Naive thymus-derived CD4-positive, alpha-beta T cell (primary cell): ENCODE measurements around the gene PTPRCAP. TPM values are rescaled to one million over a fixed set of nuclear protein-coding genes. Genes with fewer than 3 reads are reported as not detected.

Experiments
- ATAC-seq: fragments of 150-1000 bp; cut with Tn5 transposase; 2 replicates; pipeline ENCODE4 v1.10.0; 2021; ENCODE audit warnings: mild to moderate bottlenecking, moderate library complexity
- CTCF ChIA-PET: fragments of 350-600 bp; sonication (Branson Sonifier 250); formaldehyde crosslinking; loops from one replicate; lab custom pipeline; 2021; ENCODE audit warnings: antibody characterized with exemption; lab: Charles Lee
- POLR2A ChIA-PET: fragments of 350-600 bp; sonication (Branson Sonifier 250); formaldehyde crosslinking; loops from one replicate; lab custom pipeline; 2021; ENCODE audit warnings: antibody characterized with exemption, inconsistent platforms; lab: Charles Lee
- DNase-seq, 9 donors: peaks; one replicate each; pipeline versions ENCODE4 v3.0.0 to v3.0.0-alpha.2; 2020 to 2022; ENCODE audit warnings: mixed read lengths in 1 of 9
- H3K27ac ChIP-seq: one replicate; pipeline ENCODE4 v1.7.0; 2013; ENCODE audit warnings: mild to moderate bottlenecking, low read depth, low read length, moderate library complexity
- H3K27me3 ChIP-seq, 2 donors: one replicate each; pipeline ENCODE4 v1.7.0; 2013; ENCODE audit warnings: low read length in 2 of 2, mild to moderate bottlenecking in 2 of 2, moderate library complexity in 2 of 2; ENCODE audit not compliant: control insufficient read depth in 2 of 2, insufficient read depth in 2 of 2
- H3K36me3 ChIP-seq, 3 experiments: 1 replicate in 2 of 3; 2 replicates in 1 of 3; pipeline ENCODE4 v1.7.0; 2013; ENCODE audit warnings: low read length in 3 of 3, mild to moderate bottlenecking in 3 of 3, moderate library complexity in 1 of 3; ENCODE audit not compliant: insufficient read depth in 3 of 3, control insufficient read depth in 2 of 3
- H3K4me1 ChIP-seq, 2 donors: one replicate each; pipeline ENCODE4 v1.7.0; 2013; ENCODE audit warnings: low read length in 2 of 2, mild to moderate bottlenecking in 2 of 2, moderate library complexity in 1 of 2; ENCODE audit not compliant: control insufficient read depth in 2 of 2, insufficient read depth in 2 of 2
- H3K4me3 ChIP-seq: 2 replicates; pipeline ENCODE4 v1.7.0; 2013; ENCODE audit warnings: mild to moderate bottlenecking, low read length
- H3K9me3 ChIP-seq, 3 experiments: 1 replicate in 2 of 3; 2 replicates in 1 of 3; pipeline ENCODE4 v1.7.0; 2013; ENCODE audit warnings: low read length in 3 of 3; ENCODE audit not compliant: control insufficient read depth in 2 of 3
- H3K27ac Mint-ChIP-seq, 9 donors: one replicate each; pipeline ENCODE4 v1.8.0; 2020 to 2022; ENCODE audit warnings: mixed read lengths in 9 of 9, mild to moderate bottlenecking in 8 of 9, moderate library complexity in 5 of 9, inconsistent platforms in 2 of 9
- H3K27me3 Mint-ChIP-seq, 5 donors: one replicate each; pipeline ENCODE4 v1.8.0; 2021 to 2022; ENCODE audit warnings: mixed read lengths in 5 of 5, mild to moderate bottlenecking in 1 of 5
- H3K36me3 Mint-ChIP-seq, 5 donors: one replicate each; pipeline ENCODE4 v1.8.0; 2020 to 2022; ENCODE audit warnings: mixed read lengths in 5 of 5, mild to moderate bottlenecking in 3 of 5, inconsistent platforms in 1 of 5
- H3K4me1 Mint-ChIP-seq, 7 donors: one replicate each; pipeline ENCODE4 v1.8.0; 2020 to 2022; ENCODE audit warnings: mixed read lengths in 7 of 7, mild to moderate bottlenecking in 3 of 7, inconsistent platforms in 1 of 7
- H3K4me3 Mint-ChIP-seq, 10 donors: one replicate each; pipeline ENCODE4 v1.8.0; 2020 to 2022; ENCODE audit warnings: mild to moderate bottlenecking in 10 of 10, mixed read lengths in 10 of 10, moderate library complexity in 6 of 10, inconsistent platforms in 2 of 10
- H3K9me3 Mint-ChIP-seq, 11 donors: one replicate each; pipeline ENCODE4 v1.8.0; 2020 to 2022; ENCODE audit warnings: mixed read lengths in 11 of 11, mild to moderate bottlenecking in 4 of 11, inconsistent platforms in 1 of 11, moderate library complexity in 1 of 11
- intact Hi-C, 2 donors: fragments of 100-400 bp; cut with micrococcal nuclease; formaldehyde crosslinking; loops; one replicate each; pipeline ENCODE4 v1.15.1; 2023
- polyA plus RNA-seq, 2 donors: library from polyadenylated mRNA; unstranded; fragments of 300-500 nt; fragmentation: Illumina TruSeq; gene quantifications; one replicate each; pipeline ENCODE4 v1.2.3, GENCODE V29; 2021
- total RNA-seq, 6 experiments: library from RNA in 5 of 6; stranded (reverse) in 5 of 6; gene quantifications; 1 replicate in 5 of 6; 2 replicates in 1 of 6; pipeline ENCODE4 v1.2.3 and lab custom pipeline; 2021 to 2026

PTPRCAP gene
- total and polyA plus RNA-seq, 7 experiments from 2014 or later, result 134 to 670 (median 219) TPM

DNA sequence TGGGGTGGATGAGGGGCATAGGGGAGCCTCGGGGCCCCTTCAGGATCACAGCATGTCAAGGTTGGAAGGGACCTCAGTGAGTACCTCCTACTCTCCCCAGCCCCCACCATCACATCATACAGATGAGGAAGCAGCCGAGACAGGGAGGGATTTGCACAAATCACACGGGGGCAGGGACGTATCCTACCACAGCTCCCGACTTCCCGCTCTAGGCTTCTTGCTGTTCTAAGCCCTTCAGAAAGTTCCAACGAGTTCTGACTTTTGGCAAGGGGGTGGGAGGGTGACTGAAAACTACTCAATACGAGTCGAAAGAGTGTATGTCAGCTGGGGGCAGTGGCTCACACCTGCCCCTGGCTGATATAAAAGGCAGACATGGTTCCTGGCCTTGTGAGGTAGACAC is 50.4 kb downstream of the PTPRCAP start:
- H3K36me3 ChIP-seq, result peaks cover 0 to 2% (median 0%) of the 10 kb centered on the region in 3 experiments
- no peak for DNase-seq
- H3K4me1 ChIP-seq, result peaks cover 11 to 13% of the 10 kb centered on the region in 2 donors
- peaks cover 0 to 2% (median 0%) of the 10 kb centered on the region in 5 donors for H3K36me3 Mint-ChIP-seq
- H3K27ac ChIP-seq, result no peak overlapping the region
- no peaks in the 10 kb centered on the region for H3K9me3 Mint-ChIP-seq
- no peaks in the 10 kb centered on the region for H3K27me3 ChIP-seq
- peaks cover 20 to 28% (median 22%) of the 10 kb centered on the region in 7 donors for H3K4me1 Mint-ChIP-seq
- no peak for ATAC-seq
- H3K27ac Mint-ChIP-seq, result no peak overlapping the region
- no peaks in the 10 kb centered on the region for H3K9me3 ChIP-seq
- intact Hi-C loops, result no loop called here
- H3K27me3 Mint-ChIP-seq, result peaks cover 0 to 24% (median 0%) of the 10 kb centered on the region in 5 donors
- ChIA-PET CTCF (interaction anchor here (0.6 to 21.2 kb wide), 5 partner anchors 30 to 103 kb away, joined by 3 to 495 read pairs (median 3); partner anchors contain the start of genes POLD4 and TMEM134), POLR2A (interaction anchor here (0.7 to 25.4 kb wide), 6 partner anchors 14 to 96 kb away, joined by 3 to 1530 read pairs (median 4); partner anchors contain the start of genes AIP, CARNS1, POLD4 and PPP1CA)
- no peak overlapping the region for H3K4me3 Mint-ChIP-seq
- H3K4me3 ChIP-seq, result no peak overlapping the region

Other genes starting within 250 kb of the PTPRCAP start
- 100 to 1,000 TPM; 305 to 399 (median 322) TPM for gene GRK2, start 171.2 kb downstream of the PTPRCAP start, total RNA-seq
- gene GRK2, start 171.2 kb downstream of the PTPRCAP start, polyA plus RNA-seq, result 10 to 100 TPM; 18.5 to 38.0 TPM
- gene ANKRD13D, start 148.4 kb downstream of the PTPRCAP start, total RNA-seq, result 100 to 1,000 TPM; 161 to 286 (median 191) TPM
- 10 to 100 TPM in 1 of 2 donors, 1 to 10 TPM in 1; 6.3 to 19.5 TPM for gene ANKRD13D, start 148.4 kb downstream of the PTPRCAP start, polyA plus RNA-seq
- 10 to 100 TPM in 4 of 5 experiments, 1 to 10 TPM in 1; 8.8 to 23.8 (median 15.0) TPM for gene SSH3, start 134.2 kb downstream of the PTPRCAP start, total RNA-seq
- 1 to 10 TPM; 1.1 to 4.9 TPM for gene SSH3, start 134.2 kb downstream of the PTPRCAP start, polyA plus RNA-seq
- gene POLD4, start 84.1 kb downstream of the PTPRCAP start, total RNA-seq, result 100 to 1,000 TPM in 1 of 5 experiments, 10 to 100 TPM in 4; 59.9 to 104 (median 76.1) TPM
- 100 to 1,000 TPM in 1 of 2 donors, 10 to 100 TPM in 1; 98.9 to 116 TPM for gene POLD4, start 84.1 kb downstream of the PTPRCAP start, polyA plus RNA-seq
- gene CLCF1, start 64.1 kb downstream of the PTPRCAP start, total RNA-seq, result 1 to 10 TPM in 2 of 5 experiments, under 1 TPM in 3; 0.32 to 7.8 (median 0.70) TPM
- not detected for gene CLCF1, start 64.1 kb downstream of the PTPRCAP start, polyA plus RNA-seq
- gene RAD9A, start 45.7 kb downstream of the PTPRCAP start, total RNA-seq, result 10 to 100 TPM; 25.6 to 48.0 (median 45.0) TPM
- gene RAD9A, start 45.7 kb downstream of the PTPRCAP start, polyA plus RNA-seq, result 1 to 10 TPM; 6.3 to 7.2 TPM
- 100 to 1,000 TPM in 4 of 5 experiments, 10 to 100 TPM in 1; 83.0 to 339 (median 122) TPM for gene PPP1CA, start 35.8 kb downstream of the PTPRCAP start, total RNA-seq
- gene PPP1CA, start 35.8 kb downstream of the PTPRCAP start, polyA plus RNA-seq, result 100 to 1,000 TPM; 350 to 363 TPM
- gene TBC1D10C, start 33.6 kb downstream of the PTPRCAP start, total RNA-seq, result 100 to 1,000 TPM; 243 to 425 (median 346) TPM
- gene TBC1D10C, start 33.6 kb downstream of the PTPRCAP start, polyA plus RNA-seq, result 100 to 1,000 TPM; 225 to 366 TPM
- gene CARNS1, start 22.0 kb downstream of the PTPRCAP start, total RNA-seq, result 10 to 100 TPM in 2 of 5 experiments, 1 to 10 TPM in 2, under 1 TPM in 1; 0.53 to 14.2 (median 5.1) TPM
- 1 to 10 TPM in 1 of 2 donors, under 1 TPM in 1; 0.97 to 1.4 TPM for gene CARNS1, start 22.0 kb downstream of the PTPRCAP start, polyA plus RNA-seq
- 10 to 100 TPM; 61.9 to 83.9 (median 77.7) TPM for gene RPS6KB2, start 9.2 kb downstream of the PTPRCAP start, total RNA-seq
- 10 to 100 TPM; 45.2 to 46.6 TPM for gene RPS6KB2, start 9.2 kb downstream of the PTPRCAP start, polyA plus RNA-seq
- 100 to 1,000 TPM in 1 of 5 experiments, 10 to 100 TPM in 4; 15.6 to 311 (median 28.5) TPM for gene CORO1B, start 5.8 kb upstream of the PTPRCAP start, total RNA-seq
- 10 to 100 TPM; 21.3 to 40.8 TPM for gene CORO1B, start 5.8 kb upstream of the PTPRCAP start, polyA plus RNA-seq
- not detected for gene GPR152, start 15.0 kb upstream of the PTPRCAP start, total RNA-seq
- 1 to 10 TPM; 1.4 to 1.5 TPM for gene GPR152, start 15.0 kb upstream of the PTPRCAP start, polyA plus RNA-seq
- gene CABP4, start 17.7 kb upstream of the PTPRCAP start, total RNA-seq, result 10 to 100 TPM in 2 of 5 experiments, 1 to 10 TPM in 3; 2.5 to 17.1 (median 3.4) TPM
- gene CABP4, start 17.7 kb upstream of the PTPRCAP start, polyA plus RNA-seq, result 1 to 10 TPM; 1.2 to 2.3 TPM
- gene TMEM134, start 31.6 kb upstream of the PTPRCAP start, total RNA-seq, result 10 to 100 TPM; 52.4 to 94.6 (median 70.6) TPM
- 100 to 1,000 TPM; 131 to 143 TPM for gene TMEM134, start 31.6 kb upstream of the PTPRCAP start, polyA plus RNA-seq
- gene AIP, start 45.3 kb upstream of the PTPRCAP start, total RNA-seq, result 100 to 1,000 TPM; 107 to 156 (median 137) TPM
- gene AIP, start 45.3 kb upstream of the PTPRCAP start, polyA plus RNA-seq, result 100 to 1,000 TPM; 137 to 205 TPM
- gene PITPNM1, start 67.7 kb upstream of the PTPRCAP start, total RNA-seq, result 100 to 1,000 TPM in 3 of 5 experiments, 10 to 100 TPM in 2; 78.9 to 133 (median 112) TPM
- 10 to 100 TPM in 1 of 2 donors, 1 to 10 TPM in 1; 9.5 to 30.8 TPM for gene PITPNM1, start 67.7 kb upstream of the PTPRCAP start, polyA plus RNA-seq
- gene CDK2AP2, start 70.5 kb upstream of the PTPRCAP start, total RNA-seq, result 100 to 1,000 TPM in 1 of 5 experiments, 10 to 100 TPM in 4; 31.0 to 168 (median 61.9) TPM
- 10 to 100 TPM; 64.5 to 94.3 TPM for gene CDK2AP2, start 70.5 kb upstream of the PTPRCAP start, polyA plus RNA-seq
- gene CABP2, start 85.8 kb upstream of the PTPRCAP start, total RNA-seq, result not detected
- not detected for gene CABP2, start 85.8 kb upstream of the PTPRCAP start, polyA plus RNA-seq
- 100 to 1,000 TPM in 4 of 5 experiments, 10 to 100 TPM in 1; 77.2 to 265 (median 139) TPM for gene GSTP1, start 146.1 kb upstream of the PTPRCAP start, total RNA-seq
- 100 to 1,000 TPM; 190 to 202 TPM for gene GSTP1, start 146.1 kb upstream of the PTPRCAP start, polyA plus RNA-seq
- 100 to 1,000 TPM; 198 to 253 (median 212) TPM for gene NDUFV1, start 169.3 kb upstream of the PTPRCAP start, total RNA-seq
- 100 to 1,000 TPM; 111 to 113 TPM for gene NDUFV1, start 169.3 kb upstream of the PTPRCAP start, polyA plus RNA-seq
- 10 to 100 TPM in 1 of 5 experiments, 1 to 10 TPM in 4; 3.1 to 10.4 (median 4.0) TPM for gene NUDT8, start 192.3 kb upstream of the PTPRCAP start, total RNA-seq
- 1 to 10 TPM; 3.3 to 3.7 TPM for gene NUDT8, start 192.3 kb upstream of the PTPRCAP start, polyA plus RNA-seq
- gene TBX10, start 202.1 kb upstream of the PTPRCAP start, total RNA-seq, result not detected
- not detected for gene TBX10, start 202.1 kb upstream of the PTPRCAP start, polyA plus RNA-seq
- under 1 TPM in 3 of 5 experiments, not detected in 2; 0.29 to 0.49 (median 0.42) TPM for gene ACY3, start 213.0 kb upstream of the PTPRCAP start, total RNA-seq
- under 1 TPM in 1 of 2 donors, not detected in 1; 0.57 TPM for gene ACY3, start 213.0 kb upstream of the PTPRCAP start, polyA plus RNA-seq
- not detected for gene ALDH3B2, start 236.9 kb upstream of the PTPRCAP start, total RNA-seq
- gene ALDH3B2, start 236.9 kb upstream of the PTPRCAP start, polyA plus RNA-seq, result not detected